MM.1S (cell line): ENCODE data around the gene CTCFL.

ENCODE experiments used
- EZH2 ChIP-seq: fragments of 300-600 bp; sonication (generic); optimal IDR thresholded peaks from 2 replicates; pipeline ENCODE3; 2017; ENCODE audit warnings: low read depth, mild to moderate bottlenecking, antibody characterized with exemption, low read length, mixed read lengths
- EZH2phosphoT487 ChIP-seq: fragments of 300-600 bp; sonication (generic); IDR thresholded peaks from 2 replicates; pipeline ENCODE4 v1.6.1; 2018; ENCODE audit warnings: antibody characterized with exemption, low read length
- TF ChIP-seq, protein P1 (sequence below): fragments of 300-600 bp; sonication (generic); IDR thresholded peaks from 2 replicates; pipeline ENCODE4 v1.5.1; 2016; ENCODE audit warnings: antibody characterized with exemption, low read length, mixed read lengths

GRCh38 chr20:57559289-57559634 lies 34.3 kb upstream of the CTCFL start:
- TF ChIP-seq, protein P1, sequence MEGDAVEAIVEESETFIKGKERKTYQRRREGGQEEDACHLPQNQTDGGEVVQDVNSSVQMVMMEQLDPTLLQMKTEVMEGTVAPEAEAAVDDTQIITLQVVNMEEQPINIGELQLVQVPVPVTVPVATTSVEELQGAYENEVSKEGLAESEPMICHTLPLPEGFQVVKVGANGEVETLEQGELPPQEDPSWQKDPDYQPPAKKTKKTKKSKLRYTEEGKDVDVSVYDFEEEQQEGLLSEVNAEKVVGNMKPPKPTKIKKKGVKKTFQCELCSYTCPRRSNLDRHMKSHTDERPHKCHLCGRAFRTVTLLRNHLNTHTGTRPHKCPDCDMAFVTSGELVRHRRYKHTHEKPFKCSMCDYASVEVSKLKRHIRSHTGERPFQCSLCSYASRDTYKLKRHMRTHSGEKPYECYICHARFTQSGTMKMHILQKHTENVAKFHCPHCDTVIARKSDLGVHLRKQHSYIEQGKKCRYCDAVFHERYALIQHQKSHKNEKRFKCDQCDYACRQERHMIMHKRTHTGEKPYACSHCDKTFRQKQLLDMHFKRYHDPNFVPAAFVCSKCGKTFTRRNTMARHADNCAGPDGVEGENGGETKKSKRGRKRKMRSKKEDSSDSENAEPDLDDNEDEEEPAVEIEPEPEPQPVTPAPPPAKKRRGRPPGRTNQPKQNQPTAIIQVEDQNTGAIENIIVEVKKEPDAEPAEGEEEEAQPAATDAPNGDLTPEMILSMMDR, result no peak
- TF ChIP-seq EZH2 (no peak), EZH2phosphoT487 (no peak)
